Stomach smooth muscle (tissue), 2 donors: ENCODE measurements around the gene IL1R2.

Source experiments
- H3K27ac ChIP-seq: one replicate; pipeline ENCODE4 v1.7.0; 2013; ENCODE audit warnings: mild to moderate bottlenecking, low read length, inconsistent platforms
- H3K27me3 ChIP-seq, 2 donors: one replicate each; pipeline ENCODE4 v1.7.0; 2013; ENCODE audit warnings: low read length in 2 of 2; ENCODE audit not compliant: insufficient read depth in 2 of 2, control insufficient read depth in 1 of 2
- H3K36me3 ChIP-seq, 2 donors: one replicate each; pipeline ENCODE4 v1.7.0; 2013; ENCODE audit warnings: low read length in 2 of 2; ENCODE audit not compliant: control insufficient read depth in 2 of 2, insufficient read depth in 2 of 2
- H3K4me1 ChIP-seq: one replicate; pipeline ENCODE4 v1.7.0; 2013; ENCODE audit warnings: low read length; ENCODE audit not compliant: control insufficient read depth, insufficient read depth
- H3K4me3 ChIP-seq, 2 donors: one replicate each; pipeline ENCODE4 v1.7.0; 2013; ENCODE audit warnings: low read length in 2 of 2
- H3K9ac ChIP-seq, 2 donors: one replicate each; pipeline ENCODE4 v1.7.0; 2013; ENCODE audit warnings: low read length in 2 of 2, mild to moderate bottlenecking in 1 of 2
- H3K9me3 ChIP-seq, 2 donors: one replicate each; pipeline ENCODE4 v1.7.0; 2013; ENCODE audit warnings: low read length in 2 of 2; ENCODE audit not compliant: control insufficient read depth in 2 of 2
- donor health status: healthy.
- donor health status: Pancreatic carcinoma.

IL1R2 gene

GRCh38 chr2:102073168-102073724, 81.5 kb downstream of the IL1R2 start:
- H3K36me3 ChIP-seq: no peaks in the 10 kb centered on the region
- H3K4me1 ChIP-seq: peaks cover 18% of the 10 kb centered on the region
- no peak overlapping the region for H3K4me3 ChIP-seq
- H3K9ac ChIP-seq: no peak overlapping the region
- no peaks in the 10 kb centered on the region for H3K9me3 ChIP-seq
- H3K27me3 ChIP-seq: no peaks in the 10 kb centered on the region
- H3K27ac ChIP-seq: no peak overlapping the region

- no peak overlapping the region for H3K9ac ChIP-seq
- H3K4me1 ChIP-seq: peaks cover 15% of the 10 kb centered on the region
- H3K4me3 ChIP-seq: no peak overlapping the region
- no peaks in the 10 kb centered on the region for H3K27me3 ChIP-seq
- H3K9me3 ChIP-seq: no peaks in the 10 kb centered on the region
- H3K36me3 ChIP-seq: no peaks in the 10 kb centered on the region
- H3K27ac ChIP-seq: no peak overlapping the region
Measured at GRCh38 chr2:102074152-102074783, 82.5 kb downstream of the IL1R2 start.

- Histone ChIP-seq H3K36me3 (no peaks in the 10 kb centered on the region), H3K4me1 (peaks cover 3% of the 10 kb centered on the region), H3K27me3 (no peaks in the 10 kb centered on the region), H3K4me3 (no peak overlapping the region), H3K9me3 (no peaks in the 10 kb centered on the region), H3K27ac (no peak overlapping the region), H3K9ac (no peak overlapping the region)
Measured at GRCh38 chr2:102075479-102075878, 83.7 kb downstream of the IL1R2 start.

GRCh38 chr2:102076512-102076911, 84.8 kb downstream of the IL1R2 start:
- Histone ChIP-seq H3K27ac (no peak overlapping the region), H3K9me3 (no peaks in the 10 kb centered on the region), H3K9ac (no peak overlapping the region), H3K4me3 (no peak overlapping the region), H3K36me3 (no peaks in the 10 kb centered on the region), H3K27me3 (no peaks in the 10 kb centered on the region), H3K4me1 (no peaks in the 10 kb centered on the region)
